K562 (cell line): ENCODE measurements around the gene VASH1. TPM values are rescaled to one million over a fixed set of nuclear protein-coding genes. Genes with fewer than 3 reads are reported as not detected.

Experiments used
- BHLHE40 ChIP-seq: IDR thresholded peaks from 2 replicates; pipeline ENCODE4 v1.6.1; 2011; ENCODE audit warnings: low read length, improper control_type of control experiment
- CBX3 ChIP-seq, 2 experiments: IDR thresholded peaks; 1 replicate in 1 of 2; 2 replicates in 1 of 2; pipeline ENCODE4 v1.6.1; 2012; ENCODE audit warnings: inconsistent platforms in 2 of 2, low read length in 2 of 2, borderline replicate concordance in 1 of 2, control low read depth in 1 of 2
- CTBP1 ChIP-seq: fragments of 450-650 bp; IDR thresholded peaks from 2 replicates; pipeline ENCODE4 v1.6.1; 2016; ENCODE audit warnings: borderline replicate concordance
- E2F4 ChIP-seq: sonication (generic); formaldehyde crosslinking; IDR thresholded peaks from 2 replicates; pipeline ENCODE4 v1.8.0; 2022; ENCODE audit warnings: mild to moderate bottlenecking, low read depth, missing genetic modification reagents
- GTF2F1 ChIP-seq: IDR thresholded peaks from 2 replicates; pipeline ENCODE4 v1.6.1; 2011; ENCODE audit warnings: low read depth, low read length, improper control_type of control experiment
- JUND ChIP-seq, 2 experiments: IDR thresholded peaks; 2 replicates in 1 of 2; 3 replicates in 1 of 2; pipeline ENCODE4 v1.6.1; 2011; ENCODE audit warnings: borderline replicate concordance in 2 of 2, low read depth in 2 of 2, low read length in 2 of 2, improper control_type of control experiment in 1 of 2, missing biosample characterization in 1 of 2, missing genetic modification characterization in 1 of 2, missing genetic modification reagents in 1 of 2
- KDM4B ChIP-seq, 2 experiments: fragments of 450-650 bp in 1 of 2; sonication (generic) in 1 of 2; IDR thresholded peaks; 2 replicates each; pipeline ENCODE4 v1.6.1; 2016 to 2017; ENCODE audit warnings: borderline replicate concordance in 2 of 2, antibody characterized with exemption in 1 of 2, low read depth in 1 of 2, mild to moderate bottlenecking in 1 of 2
- LARP7 ChIP-seq: fragments of 450-650 bp; IDR thresholded peaks from 2 replicates; pipeline ENCODE4 v1.6.1; 2016
- MXD1 ChIP-seq: fragments of 250-450 bp; sonication (Bioruptor Pico); IDR thresholded peaks from 2 replicates; pipeline ENCODE4 v1.8.0; 2021; ENCODE audit warnings: borderline replicate concordance, mild to moderate bottlenecking, moderate library complexity; ENCODE audit not compliant: poor library complexity, severe bottlenecking
- PHB2 ChIP-seq: fragments of 450-650 bp; IDR thresholded peaks from 2 replicates; pipeline ENCODE4 v1.6.1; 2017; ENCODE audit warnings: low read depth
- PRDM10 ChIP-seq: fragments of 450-650 bp; IDR thresholded peaks from 2 replicates; pipeline ENCODE4 v1.6.1; 2018; ENCODE audit not compliant: partially characterized antibody
- PREB ChIP-seq: sonication (generic); formaldehyde crosslinking; IDR thresholded peaks from 2 replicates; pipeline ENCODE4 v1.8.1; 2023; ENCODE audit warnings: mild to moderate bottlenecking, missing genetic modification reagents
- RAD51 ChIP-seq: fragments of 450-650 bp; IDR thresholded peaks from 2 replicates; pipeline ENCODE4 v1.7.1; 2016; ENCODE audit warnings: low read depth, mild to moderate bottlenecking, borderline replicate concordance
- YBX1 ChIP-seq: fragments of 450-650 bp; IDR thresholded peaks from 2 replicates; pipeline ENCODE4 v1.7.1; 2016; ENCODE audit warnings: mild to moderate bottlenecking
- ZKSCAN3 ChIP-seq: fragments of 250-450 bp; sonication (Bioruptor Pico); IDR thresholded peaks from 2 replicates; pipeline ENCODE4 v1.4.0; 2020
- ZNF79 ChIP-seq: fragments of 250-450 bp; sonication (Bioruptor Pico); IDR thresholded peaks from 2 replicates; pipeline ENCODE4 v1.4.0; 2020; ENCODE audit warnings: low read depth, mild to moderate bottlenecking, moderate library complexity
- polyA plus RNA-seq, 8 experiments: library from polyadenylated mRNA; depleted of rRNA in 4 of 8; stranded (reverse) in 5 of 8; unstranded in 3 of 8; fragments of >200 nt; fragmentation: Nextera tagmentation in 2 of 8; fragmentation: Illumina TruSeq in 1 of 8; extraction: Ambion mirVana in 2 of 8; extraction: Trizol in 1 of 8; gene quantifications; 2 replicates each; pipeline versions ENCODE4 v1.2.1 to v1.2.3, GENCODE V29; 2011 to 2014; ENCODE audit warnings: inconsistent platforms in 1 of 8, missing spikeins in 1 of 8
- total RNA-seq, 7 experiments: library from RNA; depleted of rRNA in 6 of 7; stranded (reverse); fragments of >200 nt in 6 of 7; fragmentation: Illumina TruSeq in 2 of 7; extraction: Trizol in 2 of 7; gene quantifications; 2 replicates each; pipeline versions ENCODE4 v1.2.1 to v1.2.3, GENCODE V29; 2011 to 2021; ENCODE audit warnings: low replicate concordance in 1 of 7
- TF ChIP-seq, protein P1 (sequence below), 2 experiments: IDR thresholded peaks; 2 replicates each; pipeline ENCODE4 v1.6.1; 2012; ENCODE audit warnings: improper control_type of control experiment in 2 of 2, low read depth in 2 of 2, low read length in 2 of 2, borderline replicate concordance in 1 of 2

Gene VASH1
- total and polyA plus RNA-seq, 9 of the 15 experiments (the other 6 are each of a cell fraction or from before 2014, with no cell fraction given) = 0.01 to 0.43 (median 0.13) TPM; not detected in 1

- TF ChIP-seq KDM4B (IDR thresholded peaks at IDR 0.05; ENCODE audit: borderline replicate concordance in 2 of 2, low read depth in 1 of 2) (no peak), PHB2 (no peak), RAD51 (peak; percentile 74), LARP7 (no peak), PREB (CRISPR knock-in tag) (no peak), ZKSCAN3 (no peak), GTF2F1 (no peak), BHLHE40 (peak; percentile 40; the same call in 1 of the 2 replicates), E2F4 (CRISPR knock-in tag) (no peak), PRDM10 (peak; percentile 11), ZNF79 (CRISPR knock-in tag) (no peak), JUND (IDR thresholded peaks at IDR 0.05; ENCODE audit: borderline replicate concordance, low read depth, low read length) (peak; percentile 48; the same call in 1 of the 2 replicates), JUND (tag; IDR thresholded peaks at IDR 0.05; ENCODE audit: borderline replicate concordance, low read depth, low read length) (no peak; the same call in 2 of the 3 replicates), CTBP1 (peak; percentile 69), CBX3 (IDR thresholded peaks at IDR 0.05; ENCODE audit: borderline replicate concordance in 1 of 2, low read length in 2 of 2) (no peak), YBX1 (no peak), MXD1 (CRISPR knock-in tag) (peak; percentile 90)
- TF ChIP-seq, protein P1, sequence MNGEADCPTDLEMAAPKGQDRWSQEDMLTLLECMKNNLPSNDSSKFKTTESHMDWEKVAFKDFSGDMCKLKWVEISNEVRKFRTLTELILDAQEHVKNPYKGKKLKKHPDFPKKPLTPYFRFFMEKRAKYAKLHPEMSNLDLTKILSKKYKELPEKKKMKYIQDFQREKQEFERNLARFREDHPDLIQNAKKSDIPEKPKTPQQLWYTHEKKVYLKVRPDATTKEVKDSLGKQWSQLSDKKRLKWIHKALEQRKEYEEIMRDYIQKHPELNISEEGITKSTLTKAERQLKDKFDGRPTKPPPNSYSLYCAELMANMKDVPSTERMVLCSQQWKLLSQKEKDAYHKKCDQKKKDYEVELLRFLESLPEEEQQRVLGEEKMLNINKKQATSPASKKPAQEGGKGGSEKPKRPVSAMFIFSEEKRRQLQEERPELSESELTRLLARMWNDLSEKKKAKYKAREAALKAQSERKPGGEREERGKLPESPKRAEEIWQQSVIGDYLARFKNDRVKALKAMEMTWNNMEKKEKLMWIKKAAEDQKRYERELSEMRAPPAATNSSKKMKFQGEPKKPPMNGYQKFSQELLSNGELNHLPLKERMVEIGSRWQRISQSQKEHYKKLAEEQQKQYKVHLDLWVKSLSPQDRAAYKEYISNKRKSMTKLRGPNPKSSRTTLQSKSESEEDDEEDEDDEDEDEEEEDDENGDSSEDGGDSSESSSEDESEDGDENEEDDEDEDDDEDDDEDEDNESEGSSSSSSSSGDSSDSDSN (IDR thresholded peaks at IDR 0.05; ENCODE audit: borderline replicate concordance in 1 of 2, low read depth in 2 of 2, low read length in 2 of 2) = 0 out of 4 replicates have a peak, but pooled peaks of 1 of the 2 experiments have one; percentile 60
Measured at GRCh38 chr14:76812422-76813383, 51.4 kb downstream of the VASH1 start, which contains the start of gene ANGEL1 (continued).
